K562 (cell line): ENCODE data around the gene EIF5A2. TPM values are rescaled to one million over a fixed set of nuclear protein-coding genes. Genes with fewer than 3 reads are reported as not detected.

Experiments
- CCNT2 ChIP-seq: IDR thresholded peaks from 2 replicates; pipeline ENCODE4 v1.6.1; 2011; ENCODE audit warnings: borderline replicate concordance, low read depth, mild to moderate bottlenecking, moderate library complexity, mixed read lengths, low read length; ENCODE audit not compliant: insufficient read length; ENCODE audit errors: extremely low read depth
- CGGBP1 ChIP-seq: fragments of 250-450 bp; sonication (Bioruptor Pico); IDR thresholded peaks from 2 replicates; pipeline ENCODE4 v1.9.0; 2021; ENCODE audit warnings: mild to moderate bottlenecking
- HCFC1 ChIP-seq: IDR thresholded peaks from 2 replicates; pipeline ENCODE4 v1.6.1; 2012; ENCODE audit warnings: low read depth, low read length, improper control_type of control experiment
- MEF2A ChIP-seq: IDR thresholded peaks from 2 replicates; pipeline ENCODE4 v1.6.1; 2011; ENCODE audit warnings: low read depth, mild to moderate bottlenecking, low read length, moderate library complexity; ENCODE audit not compliant: control insufficient read depth
- POLR2AphosphoS5 ChIP-seq: IDR thresholded peaks from 2 replicates; pipeline ENCODE4 v1.6.1; 2011; ENCODE audit warnings: mild to moderate bottlenecking, low read depth, low read length, moderate library complexity; ENCODE audit not compliant: control insufficient read depth, insufficient read depth
- PRPF4 ChIP-seq: fragments of 200-400 bp; formaldehyde crosslinking; IDR thresholded peaks from one replicate; pipeline ENCODE4 v1.6.1; 2017; ENCODE audit warnings: low read length, low read depth, mild to moderate bottlenecking; ENCODE audit not compliant: insufficient read depth, poor library complexity, severe bottlenecking
- RFX1 ChIP-seq: fragments of 450-650 bp; IDR thresholded peaks from 2 replicates; pipeline ENCODE4 v1.6.1; 2016; ENCODE audit warnings: mild to moderate bottlenecking, moderate library complexity
- SRSF7 ChIP-seq: fragments of 200-400 bp; formaldehyde crosslinking; optimal IDR thresholded peaks from 2 replicates; pipeline ENCODE3; 2017; ENCODE audit warnings: mild to moderate bottlenecking, low read depth, low read length
- XRCC5 ChIP-seq: fragments of 200-400 bp; formaldehyde crosslinking; IDR thresholded peaks from 2 replicates; pipeline ENCODE4 v1.6.1; 2017; ENCODE audit warnings: low read depth, mild to moderate bottlenecking, low read length
- ZBTB34 ChIP-seq: fragments of 250-450 bp; sonication (Bioruptor Pico); IDR thresholded peaks from 2 replicates; pipeline ENCODE4 v1.8.0; 2021; ENCODE audit warnings: mild to moderate bottlenecking, moderate library complexity
- ZHX1 ChIP-seq: fragments of 150-350 bp; conservative IDR thresholded peaks from 2 replicates; pipeline ENCODE4 v1.6.1; 2014; ENCODE audit warnings: low read length
- ZNF318 ChIP-seq, 2 experiments: fragments of 450-650 bp; IDR thresholded peaks; 2 replicates each; pipeline ENCODE4 v1.6.1; 2016; ENCODE audit warnings: mild to moderate bottlenecking in 2 of 2, borderline replicate concordance in 1 of 2, low read depth in 1 of 2, moderate library complexity in 1 of 2
- polyA plus RNA-seq, 8 experiments: library from polyadenylated mRNA; depleted of rRNA in 4 of 8; stranded (reverse) in 5 of 8; unstranded in 3 of 8; fragments of >200 nt; fragmentation: Nextera tagmentation in 2 of 8; fragmentation: Illumina TruSeq in 1 of 8; extraction: Ambion mirVana in 2 of 8; extraction: Trizol in 1 of 8; gene quantifications; 2 replicates each; pipeline versions ENCODE4 v1.2.1 to v1.2.3, GENCODE V29; 2011 to 2014; ENCODE audit warnings: inconsistent platforms in 1 of 8, missing spikeins in 1 of 8
- total RNA-seq, 7 experiments: library from RNA; depleted of rRNA in 6 of 7; stranded (reverse); fragments of >200 nt in 6 of 7; fragmentation: Illumina TruSeq in 2 of 7; extraction: Trizol in 2 of 7; gene quantifications; 2 replicates each; pipeline versions ENCODE4 v1.2.1 to v1.2.3, GENCODE V29; 2011 to 2021; ENCODE audit warnings: low replicate concordance in 1 of 7

EIF5A2 gene
- total and polyA plus RNA-seq, 9 of the 15 experiments (the other 6 are each of a cell fraction or from before 2014, with no cell fraction given) = 3.9 to 18.3 (median 15.9) TPM

GRCh38 chr3:170908235-170909116 is at the start of gene EIF5A2 (continued):
- no peak for TF ChIP-seq ZNF318 (IDR thresholded peaks at IDR 0.05; ENCODE audit: borderline replicate concordance in 1 of 2, low read depth in 1 of 2)
- TF ChIP-seq PRPF4 = no peak
- TF ChIP-seq CCNT2 = peak; percentile 68
- TF ChIP-seq ZBTB34 (CRISPR knock-in tag) = no peak
- peak; percentile 62 for TF ChIP-seq POLR2AphosphoS5
- TF ChIP-seq RFX1 = peak; percentile 90
- no peak for TF ChIP-seq HCFC1
- no peak for TF ChIP-seq MEF2A
- no peak for TF ChIP-seq SRSF7
- TF ChIP-seq ZHX1 = no peak; the same call in 1 of the 2 replicates
- no peak for TF ChIP-seq CGGBP1
- TF ChIP-seq XRCC5 = peak; percentile 17; the same call in 1 of the 2 replicates
